Activated naive CD4-positive, alpha-beta T cell treated with anti-CD3 and anti-CD28 coated beads, Interleukin-2, amount 10 ng/mL, durations not matched to agents 7 days and 5 days (primary cell): ENCODE results near the gene ZNF888.
"Not testable (repeated sequence)": the region's sequence is repeated elsewhere in the genome, so short reads cannot be mapped to it uniquely, and the experiment has no call there.

Experiments used
- CTCF ChIA-PET: fragments of 350-600 bp; sonication (Branson Sonifier 250); formaldehyde crosslinking; loops from one replicate; lab custom pipeline; 2021; ENCODE audit warnings: antibody characterized with exemption; lab: Charles Lee
- DNase-seq: peaks from one replicate; pipeline ENCODE4 v3.0.0-alpha.2; 2020
- H3K27ac Mint-ChIP-seq: one replicate; pipeline ENCODE4 v1.8.0; 2021; ENCODE audit warnings: mild to moderate bottlenecking, moderate library complexity, mixed read lengths
- H3K27me3 Mint-ChIP-seq: one replicate; pipeline ENCODE4 v1.8.0; 2021; ENCODE audit warnings: mild to moderate bottlenecking, mixed read lengths
- H3K36me3 Mint-ChIP-seq: one replicate; pipeline ENCODE4 v1.8.0; 2021; ENCODE audit warnings: mixed read lengths
- H3K4me1 Mint-ChIP-seq: one replicate; pipeline ENCODE4 v1.8.0; 2021; ENCODE audit warnings: mixed read lengths
- H3K4me3 Mint-ChIP-seq: one replicate; pipeline ENCODE4 v1.8.0; 2021; ENCODE audit warnings: mild to moderate bottlenecking, moderate library complexity, mixed read lengths
- H3K9me3 Mint-ChIP-seq: one replicate; pipeline ENCODE4 v1.8.0; 2021; ENCODE audit warnings: mixed read lengths

Gene ZNF888

DNA sequence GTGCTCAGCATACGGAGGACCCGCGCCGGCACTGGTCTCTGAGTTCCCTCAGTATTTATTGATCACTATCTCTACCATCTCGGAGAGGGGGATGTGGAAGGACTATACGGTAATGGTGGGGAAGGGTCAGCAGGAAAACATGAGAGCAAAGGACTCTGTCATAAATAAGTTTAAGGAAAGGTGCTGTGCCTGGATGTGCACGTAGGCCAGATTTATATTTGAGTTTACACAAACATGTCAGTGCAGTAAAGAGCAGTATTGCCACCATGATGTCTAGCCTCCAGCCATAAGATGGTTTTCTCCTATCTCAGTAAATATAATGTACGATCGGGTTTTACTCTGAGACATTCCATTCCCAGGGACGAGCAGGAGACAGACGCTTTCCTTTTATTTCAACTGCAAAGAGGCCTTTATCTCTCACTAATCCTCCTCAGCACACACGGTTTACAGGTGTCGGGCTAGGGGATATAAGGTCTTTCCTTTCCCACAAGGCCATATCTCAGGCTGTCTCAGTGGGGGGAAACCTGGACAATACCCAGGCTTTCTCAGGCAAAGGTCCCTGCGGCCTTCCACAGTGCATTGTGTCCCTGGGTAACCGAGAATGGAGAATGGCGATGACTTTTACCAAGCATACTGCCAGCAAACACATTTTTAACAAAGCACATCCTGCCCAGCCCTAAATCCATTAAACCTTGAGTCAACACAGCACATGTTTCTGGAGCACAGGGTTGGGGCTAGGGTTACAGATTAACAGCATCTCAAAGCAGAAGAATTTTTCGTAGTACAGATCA is 21.7 kb upstream of the ZNF888 start:
- Mint-ChIP-seq H3K4me3 (peak overlapping the region; percentile 41), H3K4me1 (peaks cover 12% of the 10 kb centered on the region), H3K36me3 (peaks cover 22% of the 10 kb centered on the region), H3K9me3 (peaks cover 45% of the 10 kb centered on the region)
- CTCF ChIA-PET, DNase-seq, H3K27me3 Mint-ChIP-seq, H3K27ac Mint-ChIP-seq: not testable (repeated sequence)

DNA sequence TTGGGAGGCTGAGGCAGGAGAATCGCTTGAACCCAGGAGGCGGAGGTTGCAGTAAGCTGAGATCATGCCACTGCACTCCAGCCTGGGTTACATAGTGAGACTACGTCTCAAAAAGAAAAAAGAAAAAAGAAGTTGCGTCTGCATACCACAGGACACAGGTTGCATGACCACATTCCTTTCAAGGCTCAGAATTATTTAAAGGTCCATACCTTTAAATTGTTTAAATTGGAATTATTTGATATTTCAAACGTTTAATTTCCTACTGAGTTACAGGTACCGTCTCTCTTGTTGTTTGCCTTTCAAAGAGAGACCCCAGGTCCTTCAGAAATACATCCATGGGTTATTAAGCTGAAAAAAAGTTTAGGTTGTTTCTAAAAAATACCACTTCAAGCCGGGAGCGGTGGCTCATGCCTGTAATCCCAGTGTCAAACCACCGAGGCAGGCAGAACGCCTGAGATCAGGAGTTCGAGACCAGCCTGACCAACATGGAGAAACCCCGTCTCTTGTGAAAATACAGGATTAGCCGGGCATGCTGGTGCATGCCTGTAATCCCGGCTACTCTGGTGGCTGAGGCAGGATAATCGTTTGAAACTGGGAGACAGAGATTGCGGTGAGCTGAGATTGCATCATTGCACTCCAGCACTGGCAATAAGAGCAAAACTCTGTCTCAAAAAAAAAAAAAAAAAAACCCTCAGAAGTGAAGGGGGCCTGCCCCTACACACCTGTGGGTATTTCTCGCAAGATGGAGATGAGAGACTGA is 20.8 kb upstream of the ZNF888 start:
- no peak for DNase-seq
- Mint-ChIP-seq H3K27ac (no peak overlapping the region), H3K9me3 (peaks cover 44% of the 10 kb centered on the region), H3K36me3 (peaks cover 19% of the 10 kb centered on the region), H3K27me3 (no peaks in the 10 kb centered on the region), H3K4me1 (peaks cover 15% of the 10 kb centered on the region), H3K4me3 (no peak overlapping the region)
- CTCF ChIA-PET: no interaction called here

DNA sequence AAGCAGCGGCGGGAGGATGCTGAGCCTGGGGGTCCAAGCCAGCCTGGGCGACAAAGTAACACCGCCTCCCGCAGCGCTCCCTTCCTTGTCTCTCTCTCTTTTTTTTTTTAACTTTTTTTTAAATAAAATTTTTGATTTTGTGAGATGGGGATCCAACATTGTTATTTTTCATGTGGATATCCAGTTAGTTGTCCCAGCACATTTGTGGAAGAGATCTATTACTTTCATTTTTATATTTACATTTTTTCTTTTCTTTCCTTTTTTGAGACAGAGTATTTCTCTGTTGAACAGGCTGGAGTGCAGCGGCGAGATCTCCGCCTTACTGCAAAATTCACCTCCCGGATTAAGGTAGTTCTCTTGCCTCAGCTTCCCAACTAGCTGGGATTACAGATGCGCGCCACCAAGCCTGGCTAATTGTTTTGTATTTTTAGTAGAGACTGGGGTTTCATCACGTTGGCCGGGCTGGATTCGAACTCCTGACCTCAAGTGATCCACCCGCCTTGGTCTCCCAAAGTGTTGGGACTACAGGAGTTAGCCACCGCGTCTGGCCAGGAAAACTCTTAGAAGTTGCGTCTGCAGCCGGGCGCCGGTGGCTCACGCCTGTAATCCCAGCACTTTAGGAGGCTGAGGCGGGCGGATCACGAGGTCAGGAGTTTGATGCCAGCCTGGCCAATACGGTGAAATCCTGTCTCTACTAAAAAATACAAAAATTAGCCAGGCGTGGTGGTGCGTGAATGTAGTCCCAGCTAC is 20.1 kb upstream of the ZNF888 start:
- H3K27ac Mint-ChIP-seq: peak overlapping the region; percentile 65
- no peak for DNase-seq
- H3K4me3 Mint-ChIP-seq: peak overlapping the region; percentile 85
- H3K9me3 Mint-ChIP-seq: peaks cover 50% of the 10 kb centered on the region
- peaks cover 20% of the 10 kb centered on the region for H3K4me1 Mint-ChIP-seq
- H3K27me3 Mint-ChIP-seq: no peaks in the 10 kb centered on the region
- peaks cover 26% of the 10 kb centered on the region for H3K36me3 Mint-ChIP-seq
- CTCF ChIA-PET: interaction anchor here (0.6 kb wide), 1 partner anchor 94 kb away, joined by 4 read pairs; no protein-coding TSS in a partner anchor

DNA sequence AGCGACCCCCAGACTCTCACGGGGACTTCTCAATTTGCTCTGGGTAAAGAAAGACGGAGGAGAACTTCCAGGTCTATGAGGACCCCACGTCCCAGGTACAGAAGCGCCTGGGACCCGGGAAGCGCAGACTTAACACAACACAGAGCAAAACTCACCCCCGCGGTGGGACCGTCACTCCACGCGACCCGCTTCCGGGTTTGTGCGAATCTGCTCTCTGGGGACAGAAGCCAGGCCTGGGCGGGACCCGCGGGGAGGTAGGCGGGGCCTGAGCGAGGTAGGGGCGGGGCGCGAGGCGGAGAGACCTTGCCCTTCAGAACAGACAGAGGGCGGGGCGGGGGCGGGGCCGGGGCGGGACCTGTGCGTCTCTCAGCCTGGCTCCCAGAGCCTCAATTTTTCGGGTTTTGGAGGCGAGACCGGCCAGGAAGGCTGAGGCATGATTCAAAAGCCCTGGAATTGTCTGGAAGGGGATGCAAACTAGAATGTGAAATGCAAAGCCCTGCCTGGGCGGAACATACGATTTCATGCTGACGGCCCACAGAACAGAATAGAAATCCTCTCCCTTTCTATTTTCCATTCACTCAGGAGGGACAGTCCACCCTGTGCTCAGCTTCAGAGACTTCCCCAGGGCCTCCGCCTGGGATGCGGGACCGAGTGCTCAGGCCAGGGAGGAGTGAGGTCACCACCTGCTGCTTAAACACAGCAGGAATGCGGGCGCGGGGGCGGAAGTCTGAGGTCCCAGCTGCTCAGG is 19.3 kb upstream of the ZNF888 start:
- peak overlapping the region; percentile 83 for H3K27ac Mint-ChIP-seq
- CTCF ChIA-PET: interaction anchor here (0.6 kb wide), 1 partner anchor 93 kb away, joined by 4 read pairs; no protein-coding TSS in a partner anchor

DNA sequence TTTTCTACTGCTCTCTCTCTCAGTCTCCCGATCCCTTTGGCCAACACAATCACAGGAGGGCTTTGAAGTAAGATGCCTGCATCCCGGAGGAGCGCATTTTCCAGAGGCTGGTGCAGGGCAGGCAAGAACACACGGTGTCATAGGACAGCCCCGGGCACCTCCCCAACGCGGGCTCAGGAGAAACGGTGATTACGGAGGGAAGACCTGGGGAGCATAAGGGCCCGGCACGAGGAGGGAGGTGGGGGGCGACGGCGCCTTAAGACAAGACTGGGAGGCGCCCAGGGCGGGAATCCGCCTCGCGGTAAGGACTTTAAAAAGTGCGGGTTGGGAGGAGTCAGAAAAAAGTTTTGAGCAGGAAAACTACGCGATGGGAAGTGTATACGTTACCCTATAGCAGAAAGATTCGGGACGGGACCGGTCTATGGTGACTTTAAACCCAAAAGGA is 18.7 kb upstream of the ZNF888 start:
- no peaks in the 10 kb centered on the region for H3K27me3 Mint-ChIP-seq
- DNase-seq: peak; percentile 41
- H3K4me1 Mint-ChIP-seq: peaks cover 20% of the 10 kb centered on the region
- peaks cover 47% of the 10 kb centered on the region for H3K9me3 Mint-ChIP-seq
- CTCF ChIA-PET: no interaction called here
- H3K27ac Mint-ChIP-seq: peak overlapping the region; percentile 83
- H3K36me3 Mint-ChIP-seq: peaks cover 34% of the 10 kb centered on the region
- H3K4me3 Mint-ChIP-seq: peak overlapping the region; percentile 85

More for the DNA sequence above, 19.3 kb upstream of the ZNF888 start:
- Mint-ChIP-seq H3K9me3 (peaks cover 48% of the 10 kb centered on the region), H3K36me3 (peaks cover 29% of the 10 kb centered on the region), H3K4me1 (peaks cover 20% of the 10 kb centered on the region), H3K4me3 (peak overlapping the region; percentile 85), H3K27me3 (no peaks in the 10 kb centered on the region)
- DNase-seq: peak; percentile 97

DNA sequence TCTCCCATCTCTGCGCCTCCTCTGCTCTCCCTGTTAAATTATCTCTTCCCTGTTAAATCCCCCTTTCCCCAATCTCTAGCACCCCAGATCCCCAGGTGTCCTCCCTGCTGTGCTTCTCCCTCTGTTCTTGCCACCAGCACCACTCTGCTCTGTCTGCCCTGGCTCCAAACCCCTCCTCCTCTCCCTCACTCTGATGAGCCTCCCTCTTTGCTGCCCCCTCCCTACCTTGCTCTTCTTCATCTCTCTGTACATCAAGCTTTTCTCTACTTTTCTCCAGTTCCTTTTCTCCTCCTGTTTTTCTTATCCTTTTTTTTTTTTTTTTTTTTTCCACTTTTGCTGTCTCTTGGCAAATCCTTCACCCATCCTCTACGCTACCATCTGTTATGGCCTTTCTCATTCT is 18.3 kb upstream of the ZNF888 start:
- DNase-seq, H3K27me3 Mint-ChIP-seq, CTCF ChIA-PET: not testable (repeated sequence)
- Mint-ChIP-seq H3K36me3 (peaks cover 38% of the 10 kb centered on the region), H3K4me3 (peak overlapping the region; percentile 85), H3K27ac (peak overlapping the region; percentile 83), H3K9me3 (peaks cover 49% of the 10 kb centered on the region), H3K4me1 (peaks cover 20% of the 10 kb centered on the region)

DNA sequence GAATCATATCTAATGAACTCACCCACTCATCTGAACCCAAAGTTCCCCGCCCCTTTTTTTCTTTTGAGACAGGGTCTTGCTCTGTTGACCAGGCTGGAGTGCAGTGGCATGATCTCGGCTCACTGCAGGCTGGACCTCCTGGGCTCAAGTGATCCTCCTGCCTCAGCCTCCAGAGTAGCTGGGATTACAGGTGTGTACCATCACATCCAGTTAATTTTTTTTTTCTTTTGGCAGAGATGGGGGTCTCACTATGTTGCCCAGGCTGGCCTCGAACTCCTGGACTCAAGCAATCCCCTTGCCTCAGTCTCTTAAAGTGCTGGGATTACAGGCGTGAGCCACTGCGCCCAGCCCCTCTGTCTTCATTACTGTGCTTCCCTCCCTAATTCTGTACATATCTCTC is 17.7 kb upstream of the ZNF888 start:
- DNase-seq, H3K27me3 Mint-ChIP-seq, CTCF ChIA-PET: not testable (repeated sequence)
- H3K27ac Mint-ChIP-seq: peak overlapping the region; percentile 38
- peaks cover 20% of the 10 kb centered on the region for H3K4me1 Mint-ChIP-seq
- H3K36me3 Mint-ChIP-seq: peaks cover 41% of the 10 kb centered on the region
- H3K4me3 Mint-ChIP-seq: peak overlapping the region; percentile 85
- H3K9me3 Mint-ChIP-seq: peaks cover 52% of the 10 kb centered on the region

DNA sequence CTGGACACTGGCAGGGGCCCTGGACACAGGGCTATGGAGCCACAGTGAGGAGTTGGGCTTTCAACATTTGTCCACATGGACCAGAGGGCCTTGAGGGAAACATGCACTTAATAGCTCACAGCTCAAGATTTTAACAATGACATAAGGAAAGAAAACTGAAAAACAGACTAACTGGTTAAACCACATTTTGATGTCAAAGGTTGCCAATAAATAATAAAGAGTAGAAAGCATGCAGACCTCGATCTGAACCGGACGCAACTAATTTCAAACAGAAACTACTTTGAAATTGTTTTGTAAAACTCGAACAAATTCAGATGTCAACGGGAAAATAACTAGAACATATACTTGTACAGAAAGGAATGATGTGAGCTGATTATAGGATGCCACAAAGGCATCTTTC is 15.5 kb upstream of the ZNF888 start:
- CTCF ChIA-PET: no interaction called here
- H3K27ac Mint-ChIP-seq: peak overlapping the region; percentile 58
- no peak overlapping the region for H3K4me3 Mint-ChIP-seq
- H3K36me3 Mint-ChIP-seq: peaks cover 52% of the 10 kb centered on the region
- no peaks in the 10 kb centered on the region for H3K27me3 Mint-ChIP-seq
- no peak for DNase-seq
- peaks cover 20% of the 10 kb centered on the region for H3K4me1 Mint-ChIP-seq
- H3K9me3 Mint-ChIP-seq: peaks cover 46% of the 10 kb centered on the region

DNA sequence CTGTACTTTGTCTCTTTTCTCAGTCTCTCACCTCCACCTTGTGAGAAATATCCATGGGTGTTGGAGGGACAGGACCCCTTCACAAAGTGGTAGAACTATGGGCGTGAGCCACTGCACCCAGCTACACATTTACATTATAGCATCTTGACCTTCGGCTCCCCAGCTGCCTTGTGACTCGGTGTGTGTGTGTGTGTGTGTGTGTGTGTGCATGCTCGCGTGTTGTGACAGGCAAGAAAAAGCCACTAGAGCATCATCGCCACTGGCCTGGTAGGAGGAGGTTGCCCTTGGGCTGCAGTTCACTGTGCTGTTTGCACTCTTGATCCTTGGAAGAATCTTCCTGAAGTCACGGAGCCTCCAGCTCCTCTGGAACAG is 13.7 kb upstream of the ZNF888 start:
- Mint-ChIP-seq H3K9me3 (peaks cover 57% of the 10 kb centered on the region), H3K4me1 (peaks cover 18% of the 10 kb centered on the region), H3K27me3 (no peaks in the 10 kb centered on the region), H3K4me3 (no peak overlapping the region), H3K36me3 (peaks cover 65% of the 10 kb centered on the region), H3K27ac (no peak overlapping the region)
- no peak for DNase-seq
- CTCF ChIA-PET: no interaction called here

DNA sequence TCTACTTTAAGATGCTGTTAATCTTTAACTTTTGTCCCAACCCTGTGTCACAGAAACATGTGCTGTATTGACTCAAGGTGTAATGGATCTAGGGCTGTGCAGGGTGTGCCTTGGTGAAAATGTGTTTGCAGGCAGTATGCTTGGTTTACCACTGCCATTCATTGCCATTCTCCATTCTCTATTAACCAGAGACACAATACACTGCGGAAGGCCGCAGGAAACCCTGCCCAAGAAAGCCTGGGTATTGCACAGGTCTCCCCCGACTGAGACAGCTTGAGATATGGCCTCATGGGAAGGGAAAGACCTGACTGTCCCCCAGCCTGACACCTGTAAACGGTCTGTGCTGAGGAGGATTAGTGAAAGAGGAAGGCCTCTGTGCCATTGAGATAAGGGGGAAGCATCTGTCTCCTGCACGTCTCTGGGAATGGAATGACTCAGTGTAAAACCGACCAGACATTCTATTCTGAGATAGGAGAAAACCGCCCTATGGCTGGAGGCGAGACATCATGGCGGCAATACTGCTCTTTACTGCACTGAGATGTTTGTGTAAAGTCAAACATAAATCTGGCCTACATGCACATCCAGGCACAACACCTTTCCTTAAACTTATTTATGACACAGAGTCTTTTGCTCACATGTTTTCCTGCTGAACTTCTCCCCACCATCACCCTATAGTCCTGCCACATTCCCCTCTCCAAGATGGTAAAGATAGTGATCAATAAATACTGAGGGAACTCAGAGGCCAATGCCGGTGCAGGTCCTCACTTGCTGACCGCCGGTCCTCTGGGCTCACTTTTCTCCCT is 13.1 kb upstream of the ZNF888 start:
- CTCF ChIA-PET: no interaction called here
- Mint-ChIP-seq H3K27ac (no peak overlapping the region), H3K4me3 (no peak overlapping the region), H3K4me1 (peaks cover 12% of the 10 kb centered on the region), H3K27me3 (no peaks in the 10 kb centered on the region), H3K9me3 (peaks cover 62% of the 10 kb centered on the region), H3K36me3 (peaks cover 61% of the 10 kb centered on the region)
- no peak for DNase-seq

DNA sequence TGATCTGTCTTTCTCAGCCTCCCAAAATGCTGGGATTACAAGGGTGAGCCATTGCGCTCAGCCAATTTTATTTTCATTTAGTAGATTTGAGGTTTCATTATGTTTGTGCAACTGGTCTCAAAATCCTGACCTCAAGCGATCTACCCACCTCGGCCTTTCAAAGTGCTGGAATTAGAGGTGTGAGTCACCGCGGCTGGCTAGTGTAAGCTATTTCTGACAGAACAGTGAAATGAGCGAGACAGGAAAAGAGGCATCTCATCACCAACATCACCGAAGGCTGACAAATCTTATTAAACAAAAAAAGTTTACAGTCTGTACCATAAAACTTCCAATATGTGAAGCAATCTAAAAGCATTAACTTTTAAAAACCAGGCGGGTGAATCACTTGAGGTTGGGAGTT is 12.2 kb upstream of the ZNF888 start:
- DNase-seq: no peak
- Mint-ChIP-seq H3K27ac (no peak overlapping the region), H3K36me3 (peaks cover 57% of the 10 kb centered on the region), H3K9me3 (peaks cover 56% of the 10 kb centered on the region), H3K27me3 (no peaks in the 10 kb centered on the region), H3K4me1 (peaks cover 8% of the 10 kb centered on the region), H3K4me3 (no peak overlapping the region)
- CTCF ChIA-PET: no interaction called here

DNA sequence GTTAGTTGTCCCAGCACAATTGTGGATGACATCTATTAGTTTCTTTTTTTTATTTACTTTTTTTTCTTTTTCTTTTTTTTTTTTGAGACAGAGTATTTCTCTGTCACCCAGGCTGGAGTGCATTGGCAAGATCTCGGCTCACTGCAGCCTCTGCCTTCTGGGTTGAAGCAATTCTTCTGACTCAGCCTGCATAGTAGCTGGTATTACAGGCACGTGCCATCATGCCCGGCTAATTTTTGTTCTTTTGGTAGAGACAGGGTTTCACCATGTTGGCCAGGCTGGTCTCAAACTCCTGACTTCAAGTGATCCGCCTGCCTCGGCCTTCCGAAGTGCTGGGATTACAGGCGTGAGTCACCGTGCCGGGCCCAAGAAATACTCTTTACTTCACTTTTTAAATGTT is 1.4 kb upstream of the ZNF888 start:
- Mint-ChIP-seq H3K9me3 (peaks cover 29% of the 10 kb centered on the region), H3K36me3 (peaks cover 46% of the 10 kb centered on the region), H3K4me1 (peaks cover 25% of the 10 kb centered on the region)
- H3K27ac Mint-ChIP-seq, CTCF ChIA-PET, H3K27me3 Mint-ChIP-seq, DNase-seq, H3K4me3 Mint-ChIP-seq: not testable (repeated sequence)
